Tibial nerve (tissue), 4 donors: ENCODE results near the gene VIT.

Source experiments
- EP300 ChIP-seq, 2 donors: sonication (generic); formaldehyde crosslinking; IDR thresholded peaks; one replicate each; pipeline ENCODE4 v1.6.1; 2017; ENCODE audit warnings: antibody characterized with exemption in 2 of 2, mild to moderate bottlenecking in 1 of 2
- POLR2A ChIP-seq, 2 donors: fragments of 450-650 bp; IDR thresholded peaks; one replicate each; pipeline ENCODE4 v1.6.1; 2017; ENCODE audit warnings: antibody characterized with exemption in 2 of 2, mild to moderate bottlenecking in 2 of 2, moderate library complexity in 2 of 2
- TF ChIP-seq, protein P1 (sequence below), 5 experiments: fragments of 200-600 bp in 3 of 5; fragments of 450-650 bp in 2 of 5; sonication (generic) in 3 of 5; IDR thresholded peaks; one replicate each; pipeline ENCODE4 v1.5.1; 2016 to 2019; ENCODE audit warnings: antibody characterized with exemption in 5 of 5, mild to moderate bottlenecking in 3 of 5, moderate library complexity in 2 of 5

DNA sequence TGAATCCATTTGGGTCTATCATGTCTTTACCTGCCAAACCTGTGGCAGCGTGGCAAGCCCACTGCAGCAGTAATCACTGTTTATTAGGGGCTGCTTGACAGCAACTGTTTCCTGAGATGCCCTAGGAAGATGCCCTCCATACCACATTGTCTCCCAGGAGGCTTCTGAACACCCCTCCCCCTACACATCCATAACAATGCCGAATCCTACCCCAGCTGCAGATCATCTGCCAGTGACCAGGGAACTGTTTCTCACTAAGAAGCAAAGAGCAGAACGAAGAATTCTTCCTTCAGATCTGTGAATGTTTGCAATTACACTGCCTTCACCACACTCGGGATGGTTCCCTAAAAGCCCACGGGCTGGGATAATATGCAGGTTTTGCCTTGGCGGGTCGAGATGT is 127.8 kb downstream of the VIT start:
- TF ChIP-seq, protein P1, sequence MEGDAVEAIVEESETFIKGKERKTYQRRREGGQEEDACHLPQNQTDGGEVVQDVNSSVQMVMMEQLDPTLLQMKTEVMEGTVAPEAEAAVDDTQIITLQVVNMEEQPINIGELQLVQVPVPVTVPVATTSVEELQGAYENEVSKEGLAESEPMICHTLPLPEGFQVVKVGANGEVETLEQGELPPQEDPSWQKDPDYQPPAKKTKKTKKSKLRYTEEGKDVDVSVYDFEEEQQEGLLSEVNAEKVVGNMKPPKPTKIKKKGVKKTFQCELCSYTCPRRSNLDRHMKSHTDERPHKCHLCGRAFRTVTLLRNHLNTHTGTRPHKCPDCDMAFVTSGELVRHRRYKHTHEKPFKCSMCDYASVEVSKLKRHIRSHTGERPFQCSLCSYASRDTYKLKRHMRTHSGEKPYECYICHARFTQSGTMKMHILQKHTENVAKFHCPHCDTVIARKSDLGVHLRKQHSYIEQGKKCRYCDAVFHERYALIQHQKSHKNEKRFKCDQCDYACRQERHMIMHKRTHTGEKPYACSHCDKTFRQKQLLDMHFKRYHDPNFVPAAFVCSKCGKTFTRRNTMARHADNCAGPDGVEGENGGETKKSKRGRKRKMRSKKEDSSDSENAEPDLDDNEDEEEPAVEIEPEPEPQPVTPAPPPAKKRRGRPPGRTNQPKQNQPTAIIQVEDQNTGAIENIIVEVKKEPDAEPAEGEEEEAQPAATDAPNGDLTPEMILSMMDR (IDR thresholded peaks at IDR 0.05), result no peak
- TF ChIP-seq EP300 (IDR thresholded peaks at IDR 0.05), result no peak
- TF ChIP-seq POLR2A (IDR thresholded peaks at IDR 0.05), result no peak
